Prostate gland (tissue), 2 donors: ENCODE results near the gene RAB36.
A peak's percentile ranks its signal among the peaks of the same experiment; 100 is the strongest.

ENCODE experiments used
- CTCF ChIP-seq, 4 experiments: fragments of 200-600 bp in 2 of 4; fragments of 450-650 bp in 2 of 4; sonication (generic) in 2 of 4; IDR thresholded peaks; 1 replicate in 3 of 4; 2 replicates in 1 of 4; pipeline ENCODE4 v1.5.1; 2016 to 2019; ENCODE audit warnings: antibody characterized with exemption in 4 of 4, mild to moderate bottlenecking in 2 of 4, moderate library complexity in 2 of 4
- POLR2A ChIP-seq: fragments of 450-650 bp; IDR thresholded peaks from one replicate; pipeline ENCODE4 v1.6.1; 2016; ENCODE audit warnings: antibody characterized with exemption, mild to moderate bottlenecking
- POLR2AphosphoS5 ChIP-seq: sonication (generic); formaldehyde crosslinking; IDR thresholded peaks from one replicate; pipeline ENCODE4 v1.6.1; 2017; ENCODE audit warnings: antibody characterized with exemption

GRCh38 chr22:23163665-23164064 lies 18.4 kb downstream of the RAB36 start:
- TF ChIP-seq CTCF (IDR thresholded peaks at IDR 0.05): no peak
- TF ChIP-seq POLR2AphosphoS5: peak; percentile 89
- no peak for TF ChIP-seq POLR2A
